IMR-90 (cell line): ENCODE measurements around the gene KCNJ10. TPM values are rescaled to one million over a fixed set of nuclear protein-coding genes. Genes with fewer than 3 reads are reported as not detected.

Experiments used
- ATAC-seq: fragments of 200-7000 bp; cut with Tn5 transposase; 2 replicates; pipeline ENCODE4 v1.9.1; 2020; ENCODE audit warnings: low read depth, mild to moderate bottlenecking, moderate library complexity
- BruUV-seq: library from RNA; stranded (reverse); fragments of 400-500 nt; replicated peaks from 2 replicates; lab custom pipeline; 2021; lab: Mats Ljungman, UMichigan
- CTCF ChIA-PET: fragments of 300-600 bp; formaldehyde crosslinking; extraction: SDS; loops from one replicate; lab custom pipeline; 2021; ENCODE audit warnings: antibody characterized with exemption; lab: Yijun Ruan, JAX
- POLR2A ChIA-PET: fragments of 300-600 bp; sonication (Branson Sonifier 250); formaldehyde crosslinking; loops from one replicate; lab custom pipeline; 2022; ENCODE audit warnings: antibody characterized with exemption; ENCODE audit not compliant: unreplicated experiment; lab: Charles Lee
- DNase-seq: peaks from one replicate; pipeline ENCODE4 v3.0.0; 2013
- H2AFZ ChIP-seq: replicated peaks from 2 replicates; pipeline ENCODE3; 2013; ENCODE audit warnings: low read length, mild to moderate bottlenecking; ENCODE audit not compliant: poor library complexity
- H2AK5ac ChIP-seq: 2 replicates; pipeline ENCODE4 v1.6.1; 2013; ENCODE audit warnings: low read depth, low read length, inconsistent platforms
- H2AK9ac ChIP-seq: replicated peaks from 2 replicates; pipeline ENCODE3; 2013; ENCODE audit warnings: mild to moderate bottlenecking, low read depth, low read length, moderate library complexity; ENCODE audit not compliant: poor library complexity
- H2BK120ac ChIP-seq: 2 replicates; pipeline ENCODE4 v1.6.1; 2013; ENCODE audit warnings: low read depth, low read length, inconsistent platforms
- H2BK15ac ChIP-seq: 3 replicates; pipeline ENCODE4 v1.6.1; 2013; ENCODE audit warnings: low read depth, low read length, inconsistent platforms
- H2BK20ac ChIP-seq: 2 replicates; pipeline ENCODE4 v1.6.1; 2013; ENCODE audit warnings: low read depth, mild to moderate bottlenecking, inconsistent platforms, low read length, moderate library complexity
- H2BK5ac ChIP-seq: 2 replicates; pipeline ENCODE4 v1.6.1; 2013; ENCODE audit warnings: mild to moderate bottlenecking, low read depth, low read length, inconsistent platforms; ENCODE audit not compliant: poor library complexity, severe bottlenecking
- H3K14ac ChIP-seq: replicated peaks from 2 replicates; pipeline ENCODE4 v1.6.1; 2013; ENCODE audit warnings: low read depth, low read length, inconsistent platforms
- H3K18ac ChIP-seq: 2 replicates; pipeline ENCODE4 v1.6.1; 2013; ENCODE audit warnings: low read depth, low read length, control low read depth
- H3K23ac ChIP-seq: 2 replicates; pipeline ENCODE4 v1.6.1; 2013; ENCODE audit warnings: low read depth, low read length, inconsistent platforms
- H3K27ac ChIP-seq: 2 replicates; pipeline ENCODE4 v1.5.1; 2013; ENCODE audit warnings: mild to moderate bottlenecking, control low read depth, low read length; ENCODE audit not compliant: insufficient read depth
- H3K27me3 ChIP-seq: 2 replicates; pipeline ENCODE4 v1.6.1; 2013; ENCODE audit warnings: low read length; ENCODE audit not compliant: control insufficient read depth, insufficient read depth
- H3K36me3 ChIP-seq: 2 replicates; pipeline ENCODE4 v1.6.1; 2013; ENCODE audit warnings: low read length, mixed read lengths; ENCODE audit not compliant: control insufficient read depth, insufficient read depth
- H3K4ac ChIP-seq: 2 replicates; pipeline ENCODE4 v1.6.1; 2013; ENCODE audit warnings: low read depth, low read length, inconsistent platforms
- H3K4me1 ChIP-seq: 2 replicates; pipeline ENCODE4 v1.6.1; 2013; ENCODE audit warnings: low read length, mixed read lengths; ENCODE audit not compliant: control insufficient read depth, insufficient read depth
- H3K4me2 ChIP-seq: 2 replicates; pipeline ENCODE4 v1.6.1; 2013; ENCODE audit warnings: low read depth, mild to moderate bottlenecking, control low read depth, low read length, moderate library complexity
- H3K4me3 ChIP-seq: 2 replicates; pipeline ENCODE4 v1.5.1; 2013; ENCODE audit warnings: low read depth, mild to moderate bottlenecking, control low read depth, low read length, moderate library complexity; ENCODE audit not compliant: insufficient read depth
- H3K56ac ChIP-seq: 2 replicates; pipeline ENCODE4 v1.6.1; 2013; ENCODE audit warnings: low read length, inconsistent platforms; ENCODE audit not compliant: insufficient read depth; ENCODE audit errors: extremely low read depth
- H3K79me1 ChIP-seq, 2 experiments: 2 replicates each; pipeline ENCODE4 v1.6.1; 2013; ENCODE audit warnings: low read length in 2 of 2, inconsistent platforms in 1 of 2, low read depth in 1 of 2
- H3K9ac ChIP-seq: 2 replicates; pipeline ENCODE4 v1.6.1; 2013; ENCODE audit warnings: low read depth, low read length, control low read depth
- H3K9me1 ChIP-seq: 2 replicates; pipeline ENCODE4 v1.6.1; 2013; ENCODE audit warnings: low read length, inconsistent platforms; ENCODE audit not compliant: insufficient read depth
- H3K9me3 ChIP-seq: 2 replicates; pipeline ENCODE4 v1.6.1; 2013; ENCODE audit warnings: low read length; ENCODE audit not compliant: control insufficient read depth, insufficient read depth
- H4K20me1 ChIP-seq: 2 replicates; pipeline ENCODE4 v1.6.1; 2013; ENCODE audit warnings: low read length, inconsistent platforms; ENCODE audit not compliant: insufficient read depth
- H4K5ac ChIP-seq: 2 replicates; pipeline ENCODE4 v1.6.1; 2013; ENCODE audit warnings: mild to moderate bottlenecking, low read depth, low read length, control low read depth
- H4K8ac ChIP-seq, 2 experiments: 2 replicates each; pipeline ENCODE4 v1.6.1; 2013; ENCODE audit warnings: low read depth in 2 of 2, low read length in 2 of 2, control low read depth in 1 of 2, inconsistent platforms in 1 of 2
- H4K91ac ChIP-seq: 2 replicates; pipeline ENCODE4 v1.6.1; 2013; ENCODE audit warnings: low read depth, low read length, inconsistent platforms; ENCODE audit not compliant: insufficient read depth
- RFX5 ChIP-seq: IDR thresholded peaks from 2 replicates; pipeline ENCODE4 v1.8.0; 2012; ENCODE audit warnings: low read depth, mild to moderate bottlenecking, low read length, moderate library complexity
- SMC3 ChIP-seq: fragments of 150-350 bp; IDR thresholded peaks from 2 replicates; pipeline ENCODE4 v1.6.1; 2016; ENCODE audit warnings: low read depth, mild to moderate bottlenecking, antibody characterized with exemption, low read length, moderate library complexity
- WGBS, 2 experiments: methylation state at CpG; one replicate each; pipeline versions ENCODE4 v1.1.5 to v1.1.7; 2013; ENCODE audit warnings: missing lambda C conversion rate in 2 of 2; ENCODE audit not compliant: insufficient read length in 1 of 2; ENCODE audit errors: extremely low coverage in 2 of 2; 5-methylcytosine and 5-hydroxymethylcytosine counted together
- dilution Hi-C: fragments of 300-500 bp; cut with HindIII; formaldehyde crosslinking; loops from one replicate; pipeline ENCODE4 v1.14.3; 2018; ENCODE audit warnings: low sequenced_read_pairs; ENCODE audit not compliant: unreplicated experiment
- in situ Hi-C: fragments of 300-500 bp; cut with MboI; formaldehyde crosslinking; loops from 3 replicates; pipeline ENCODE4 v1.14.3; 2019; ENCODE audit warnings: low sequenced_read_pairs, inconsistent platforms, mixed read lengths
- intact Hi-C: fragments of 100-400 bp; cut with micrococcal nuclease; formaldehyde crosslinking; loops from 2 replicates; pipeline ENCODE4 v1.10.0; 2022
- polyA plus RNA-seq, 3 experiments: library from polyadenylated mRNA; depleted of rRNA; stranded (reverse); fragments of >200 nt; gene quantifications; 2 replicates each; pipeline ENCODE4 v1.2.3, GENCODE V29; 2012; ENCODE audit warnings: low replicate concordance in 1 of 3
- total RNA-seq: library from RNA; depleted of rRNA; stranded (reverse); fragments of >200 nt; gene quantifications from 2 replicates; pipeline ENCODE4 v1.2.3, GENCODE V29; 2012

Gene KCNJ10
- total and polyA plus RNA-seq, 2 of the 4 experiments (the other 2 are of a cell fraction) = not detected

GRCh38 chr1:160095382-160096105, 25.6 kb upstream of the KCNJ10 start:
- H3K36me3 ChIP-seq = peaks cover 6% of the 10 kb centered on the region; the same call in 1 of the 2 replicates
- no peak overlapping the region for H3K56ac ChIP-seq
- H2BK120ac ChIP-seq = no peak overlapping the region
- in situ Hi-C loops = loop anchor here (10.0 kb wide), 1 partner anchor 259 kb away; no protein-coding TSS in a partner anchor
- H3K9me3 ChIP-seq = no peaks in the 10 kb centered on the region
- intact Hi-C loops = no loop called here
- no peak overlapping the region for H2BK20ac ChIP-seq
- 0 out of 2 replicates have a peak, but pooled peaks cover 5% of the 10 kb centered on the region for H4K20me1 ChIP-seq
- no peak overlapping the region for H3K27ac ChIP-seq
- WGBS, 2 experiments = no CpG with 5 or more reads among the region's 4 CpGs
- dilution Hi-C loops = no loop called here
- ATAC-seq (no peak), DNase-seq (no peak)
- H2BK15ac ChIP-seq = no peak overlapping the region
- BruUV-seq = no TSS peak
- H2AK5ac ChIP-seq = no peak overlapping the region
- no peak for TF ChIP-seq SMC3
- TF ChIP-seq RFX5 = no peak
- H3K4ac ChIP-seq = no peak overlapping the region
- no peak overlapping the region for H2AK9ac ChIP-seq
- H4K91ac ChIP-seq = no peak overlapping the region
- H3K14ac ChIP-seq = no peak overlapping the region; the same call in 1 of the 2 replicates
- no peak overlapping the region for H4K5ac ChIP-seq
- H4K8ac ChIP-seq = no peak overlapping the region
- H2BK5ac ChIP-seq = no peak overlapping the region
- ChIA-PET POLR2A (no interaction called here), CTCF (interaction anchor here (2.2 kb wide), 1 partner anchor 10 kb away, joined by 9 read pairs; no protein-coding TSS in a partner anchor)
- no peak overlapping the region for H2AFZ ChIP-seq
- no peaks in the 10 kb centered on the region for H3K27me3 ChIP-seq
- no peak overlapping the region for H3K18ac ChIP-seq
- no peak overlapping the region for H3K9ac ChIP-seq
- no peak overlapping the region; the same call in 1 of the 2 replicates for H3K23ac ChIP-seq
- peaks cover 6% of the 10 kb centered on the region for H3K4me1 ChIP-seq
- no peak overlapping the region for H3K4me3 ChIP-seq
- no peaks in the 10 kb centered on the region for H3K9me1 ChIP-seq
- H3K79me1 ChIP-seq = peaks cover 0 to 20% of the 10 kb centered on the region in 2 experiments; a peak in 3 of 4 replicates
- no peak overlapping the region for H3K4me2 ChIP-seq
